SW480 (cell line): ENCODE data around the gene IGFBP4.

Experiments used
- DNase-seq: peaks from one replicate; pipeline ENCODE4 v3.0.0-alpha.2; 2016; ENCODE audit warnings: low spot score

Gene IGFBP4

DNA sequence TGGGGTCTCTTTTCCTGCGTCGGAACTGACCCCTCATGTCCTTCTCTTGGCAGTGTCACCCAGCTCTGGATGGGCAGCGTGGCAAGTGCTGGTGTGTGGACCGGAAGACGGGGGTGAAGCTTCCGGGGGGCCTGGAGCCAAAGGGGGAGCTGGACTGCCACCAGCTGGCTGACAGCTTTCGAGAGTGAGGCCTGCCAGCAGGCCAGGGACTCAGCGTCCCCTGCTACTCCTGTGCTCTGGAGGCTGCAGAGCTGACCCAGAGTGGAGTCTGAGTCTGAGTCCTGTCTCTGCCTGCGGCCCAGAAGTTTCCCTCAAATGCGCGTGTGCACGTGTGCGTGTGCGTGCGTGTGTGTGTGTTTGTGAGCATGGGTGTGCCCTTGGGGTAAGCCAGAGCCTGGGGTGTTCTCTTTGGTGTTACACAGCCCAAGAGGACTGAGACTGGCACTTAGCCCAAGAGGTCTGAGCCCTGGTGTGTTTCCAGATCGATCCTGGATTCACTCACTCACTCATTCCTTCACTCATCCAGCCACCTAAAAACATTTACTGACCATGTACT is 13.2 kb downstream of the IGFBP4 start:
- DNase-seq: no peak

DNA sequence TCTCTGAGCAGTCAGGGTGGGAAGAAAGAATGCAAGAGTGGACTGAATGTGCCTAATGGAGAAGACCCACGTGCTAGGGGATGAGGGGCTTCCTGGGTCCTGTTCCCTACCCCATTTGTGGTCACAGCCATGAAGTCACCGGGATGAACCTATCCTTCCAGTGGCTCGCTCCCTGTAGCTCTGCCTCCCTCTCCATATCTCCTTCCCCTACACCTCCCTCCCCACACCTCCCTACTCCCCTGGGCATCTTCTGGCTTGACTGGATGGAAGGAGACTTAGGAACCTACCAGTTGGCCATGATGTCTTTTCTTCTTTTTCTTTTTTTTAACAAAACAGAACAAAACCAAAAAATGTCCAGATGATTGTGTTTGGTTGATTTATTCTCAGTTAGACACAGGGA is 14.1 kb downstream of the IGFBP4 start:
- no peak for DNase-seq

DNA sequence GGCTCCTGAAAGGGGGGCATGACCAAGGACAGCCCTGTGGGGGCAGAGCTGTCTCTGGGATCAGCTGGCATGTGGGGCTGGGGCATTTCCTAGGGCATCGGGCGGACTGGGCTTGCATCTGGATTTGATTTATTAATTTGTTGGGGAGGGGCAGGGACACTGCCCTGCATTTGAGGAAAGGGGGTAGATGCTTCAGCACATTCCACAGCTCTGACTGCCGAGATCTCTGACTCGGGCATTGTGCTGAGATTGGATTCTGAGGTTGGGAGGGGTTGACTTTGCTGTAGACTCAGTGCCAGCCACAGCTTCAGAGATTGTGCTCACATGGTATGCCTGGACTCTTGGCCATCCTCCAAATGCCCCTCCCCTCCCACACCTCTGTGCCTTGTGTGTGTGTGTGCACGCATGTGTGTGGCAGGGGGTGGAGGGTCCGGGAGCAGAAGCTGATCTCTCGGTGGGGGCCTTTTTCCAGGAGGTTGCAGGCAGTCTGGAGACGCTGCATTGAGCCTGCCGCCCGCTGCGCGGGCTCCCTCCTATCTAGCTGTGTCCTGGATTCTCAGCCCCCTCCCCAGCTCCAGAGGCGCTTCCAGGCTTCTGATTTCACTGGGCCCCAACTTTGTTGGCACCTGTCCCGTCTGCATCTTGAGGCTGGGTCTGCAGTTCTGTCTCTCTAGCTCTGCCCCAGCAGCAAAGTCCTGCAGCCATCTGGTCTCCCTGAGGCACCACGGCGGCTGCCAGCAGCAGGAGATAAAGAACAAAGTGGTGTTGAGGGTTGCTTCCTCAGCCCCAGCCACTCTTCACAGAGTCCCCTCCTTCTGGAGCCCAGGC is 14.9 kb downstream of the IGFBP4 start:
- DNase-seq: no peak

DNA sequence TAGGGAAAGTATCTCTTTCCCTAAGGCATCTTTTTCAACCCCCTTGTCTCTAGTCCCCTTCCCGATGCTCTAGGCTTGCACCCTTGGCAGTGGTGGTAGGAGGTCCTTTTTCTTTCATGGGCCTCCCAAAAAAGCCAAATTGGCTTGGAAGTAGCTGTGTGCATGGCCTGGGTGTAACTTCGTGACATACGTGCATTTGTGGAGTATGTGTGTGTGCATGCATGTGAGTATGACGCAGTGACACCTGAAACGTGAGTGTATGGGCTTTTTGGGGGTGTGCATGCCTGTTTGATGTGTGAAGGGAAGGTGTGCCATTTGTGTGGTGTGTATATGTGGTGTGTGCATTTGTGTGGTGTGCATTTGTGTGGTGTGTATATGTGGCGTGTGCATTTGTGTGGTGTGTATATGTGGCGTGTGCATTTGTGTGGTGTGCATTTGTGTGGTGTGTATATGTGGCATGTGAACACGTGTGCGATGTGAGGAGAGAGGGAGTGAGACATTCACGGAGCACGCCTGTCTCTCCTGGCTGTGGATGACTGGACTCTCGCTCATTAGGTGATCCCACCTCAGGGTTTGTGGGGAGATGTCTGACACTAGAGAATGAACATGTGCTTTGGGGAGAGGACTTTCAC is 15.7 kb downstream of the IGFBP4 start:
- DNase-seq: no peak

DNA sequence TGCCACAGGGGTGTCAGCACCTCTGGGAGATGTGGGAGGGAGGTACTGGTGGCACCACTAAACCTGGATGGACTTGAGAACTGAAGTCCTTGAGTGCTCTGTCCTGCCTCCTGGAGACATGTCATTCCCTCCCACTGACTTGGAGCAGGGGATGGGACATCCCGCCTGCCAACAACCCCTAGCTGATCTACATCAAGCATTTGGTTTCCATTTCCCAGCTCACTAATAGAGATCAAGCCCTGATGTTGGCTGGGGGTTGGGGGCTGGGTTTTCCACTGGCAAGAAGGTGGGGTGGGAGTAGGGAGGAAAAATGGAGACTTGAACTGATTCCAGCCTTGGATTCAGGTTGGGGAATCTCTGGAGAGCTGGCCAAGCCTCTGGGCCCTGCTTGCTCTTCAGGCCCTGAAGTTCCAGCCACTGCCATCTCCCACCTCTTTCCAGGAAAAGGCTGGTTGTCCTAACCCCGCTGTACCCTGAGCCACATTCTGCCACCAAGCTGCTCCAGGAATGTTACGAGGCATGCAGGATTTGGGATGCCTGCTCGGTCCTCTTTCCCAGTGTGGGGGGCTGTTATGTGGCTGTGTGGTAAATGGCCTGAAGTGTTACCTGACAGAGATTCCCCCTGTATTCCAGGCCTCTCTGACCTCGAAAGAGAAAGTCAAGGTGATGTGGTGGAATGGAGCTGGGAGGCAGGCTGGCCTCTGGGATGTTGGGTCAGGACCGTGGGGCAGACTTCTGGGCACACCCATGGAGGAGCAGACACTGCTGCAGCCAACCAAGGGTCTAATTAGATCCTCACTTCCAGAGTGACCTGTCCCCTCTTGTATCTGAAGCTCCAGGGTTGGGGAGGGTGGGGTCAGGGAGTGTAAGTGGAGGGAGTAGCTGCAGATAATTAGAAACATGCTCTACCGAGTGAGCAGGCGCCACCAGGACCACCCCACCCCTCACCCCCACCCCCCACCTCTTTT is 16.7 kb downstream of the IGFBP4 start:
- DNase-seq: no peak

DNA sequence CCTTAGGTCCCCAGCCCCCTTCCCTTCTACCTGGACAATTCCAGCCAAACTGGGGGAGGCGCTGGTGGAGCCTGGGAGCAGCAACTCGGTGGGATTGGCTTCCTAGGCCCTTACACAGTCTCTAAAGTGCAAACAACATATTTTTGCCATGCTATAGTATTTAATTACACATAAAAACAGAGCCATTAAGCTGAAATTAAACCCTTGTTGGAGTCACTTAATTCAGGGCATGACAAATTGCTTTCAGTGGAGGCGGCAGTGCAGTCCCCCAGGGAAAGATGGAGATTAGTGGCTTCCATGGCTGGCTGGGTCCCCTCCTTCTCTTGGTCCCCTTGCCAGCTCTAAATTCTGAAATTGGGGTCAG is 17.3 kb downstream of the IGFBP4 start:
- no peak for DNase-seq

DNA sequence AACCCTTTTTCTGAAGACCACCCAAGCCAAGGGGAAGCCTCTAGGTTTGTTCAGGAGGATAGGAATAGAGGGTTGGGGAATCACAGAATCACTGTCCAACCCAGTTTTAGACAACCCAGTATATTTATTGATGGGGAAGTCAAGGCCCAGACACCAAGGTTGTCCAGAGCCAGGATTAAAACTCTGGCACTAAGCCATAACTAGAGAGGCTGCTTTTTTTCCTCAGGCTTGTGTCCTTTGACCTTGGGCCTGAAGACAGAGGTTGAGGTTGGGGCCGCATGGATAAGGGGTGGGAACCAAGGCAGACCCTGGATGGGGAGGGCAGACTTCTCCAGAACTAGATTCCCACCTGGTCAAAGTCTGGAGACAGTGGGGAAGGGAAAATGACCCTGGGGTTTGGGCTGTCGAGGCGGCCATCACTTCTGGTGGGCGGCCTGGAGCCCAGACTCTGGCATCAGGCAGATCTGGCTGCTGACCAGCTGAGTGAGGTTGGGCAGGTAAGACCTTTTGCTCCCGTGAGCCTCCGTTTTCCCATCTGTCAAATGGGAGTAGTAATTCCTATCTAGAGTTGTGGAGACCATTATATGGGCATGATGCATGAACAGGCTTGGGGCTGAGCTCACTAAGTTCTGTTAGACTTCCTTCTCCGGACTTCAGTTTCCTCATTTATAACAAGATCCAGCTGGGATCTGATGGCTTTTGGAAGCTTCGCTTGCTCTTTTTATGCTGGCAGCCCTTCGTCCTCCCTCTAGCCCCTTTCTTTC is 17.9 kb downstream of the IGFBP4 start:
- no peak for DNase-seq

DNA sequence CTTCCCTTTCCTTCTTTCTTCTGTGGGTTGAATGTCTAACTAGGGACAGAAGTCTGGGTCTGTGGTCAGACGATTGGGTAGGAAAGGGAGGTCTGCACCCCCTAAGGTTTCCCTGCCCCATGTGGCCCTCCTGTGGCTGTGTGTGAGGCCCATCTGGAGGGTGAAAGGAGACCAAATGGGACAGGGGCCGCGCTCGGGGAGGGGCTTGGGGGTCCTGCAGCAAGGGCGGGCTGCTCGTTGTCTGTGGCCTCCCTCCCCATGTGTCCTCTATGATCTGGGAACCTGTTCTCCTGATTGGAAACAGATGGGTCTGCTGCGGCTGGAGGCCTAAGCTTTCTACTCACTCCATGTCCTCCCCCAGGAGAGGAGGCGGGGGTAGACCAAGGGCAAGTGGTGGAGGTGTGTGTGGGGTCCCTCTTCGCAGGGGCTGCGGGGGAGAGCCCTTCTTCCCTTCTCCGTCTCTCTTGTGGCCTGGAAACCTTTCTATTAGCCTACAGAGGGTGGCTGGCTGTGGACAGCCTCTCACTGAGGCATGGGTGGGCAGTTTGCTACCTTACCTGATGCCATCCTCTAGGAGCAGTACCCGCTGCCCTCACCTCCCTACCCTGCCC is 18.6 kb downstream of the IGFBP4 start:
- DNase-seq: no peak

DNA sequence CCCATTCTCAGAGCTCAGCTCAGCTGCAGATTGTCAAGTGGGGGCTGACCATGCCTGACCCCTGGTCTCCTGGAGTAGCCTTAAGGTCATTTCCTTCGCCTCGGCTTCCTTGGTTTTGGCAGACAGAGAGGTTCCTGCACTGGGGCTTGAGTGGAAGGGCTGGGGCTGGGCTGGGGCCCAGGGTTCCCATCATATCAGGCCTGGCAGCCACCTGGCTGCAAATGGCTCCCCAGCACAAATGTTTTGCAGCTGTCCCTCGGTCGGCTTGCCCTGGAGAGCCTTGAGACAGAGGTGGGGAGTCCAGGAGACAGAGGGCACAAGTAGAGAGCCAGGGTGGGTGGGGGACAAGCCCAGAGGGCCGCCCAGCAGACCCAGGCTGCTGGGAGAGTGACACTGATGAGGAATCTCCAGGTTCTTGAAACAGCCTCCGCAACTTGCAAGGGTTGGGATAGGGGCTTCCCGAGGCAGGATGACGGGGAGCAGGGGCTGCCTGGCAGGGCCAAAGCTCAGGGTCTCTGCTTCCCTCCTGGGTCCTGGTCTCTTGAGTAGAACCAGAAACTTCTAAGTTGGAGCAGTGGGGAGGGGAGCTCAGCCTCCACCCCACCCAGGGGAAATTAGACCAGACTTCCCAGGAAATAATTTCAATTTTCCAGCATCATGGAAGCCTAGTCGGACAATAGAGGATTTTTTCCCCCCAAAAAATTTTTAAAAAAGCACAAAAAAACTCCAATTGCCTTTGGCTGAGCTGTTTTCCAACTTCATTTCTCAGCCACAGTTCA is 19.3 kb downstream of the IGFBP4 start:
- no peak for DNase-seq

DNA sequence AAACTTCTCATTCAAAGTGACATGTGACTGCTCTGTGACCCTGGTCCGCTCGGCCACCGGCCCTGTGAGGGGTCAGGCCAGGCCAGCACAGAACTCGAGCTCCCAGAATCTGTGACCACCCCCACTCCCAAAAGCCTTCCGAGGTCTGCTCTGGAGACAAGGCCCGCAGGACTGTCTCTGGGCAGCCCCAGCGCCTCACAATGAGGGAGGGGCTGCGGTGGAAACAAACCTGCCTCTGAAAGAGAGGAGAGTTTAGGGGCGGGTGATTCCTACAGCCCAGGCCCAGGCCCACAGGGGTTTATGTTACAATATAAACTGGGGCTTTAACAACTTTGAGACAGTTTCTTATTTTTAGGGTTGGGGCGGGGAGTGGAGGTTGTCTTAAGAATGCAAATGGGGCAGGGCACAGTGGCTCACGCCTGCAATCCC is 19.9 kb downstream of the IGFBP4 start:
- DNase-seq: no peak

DNA sequence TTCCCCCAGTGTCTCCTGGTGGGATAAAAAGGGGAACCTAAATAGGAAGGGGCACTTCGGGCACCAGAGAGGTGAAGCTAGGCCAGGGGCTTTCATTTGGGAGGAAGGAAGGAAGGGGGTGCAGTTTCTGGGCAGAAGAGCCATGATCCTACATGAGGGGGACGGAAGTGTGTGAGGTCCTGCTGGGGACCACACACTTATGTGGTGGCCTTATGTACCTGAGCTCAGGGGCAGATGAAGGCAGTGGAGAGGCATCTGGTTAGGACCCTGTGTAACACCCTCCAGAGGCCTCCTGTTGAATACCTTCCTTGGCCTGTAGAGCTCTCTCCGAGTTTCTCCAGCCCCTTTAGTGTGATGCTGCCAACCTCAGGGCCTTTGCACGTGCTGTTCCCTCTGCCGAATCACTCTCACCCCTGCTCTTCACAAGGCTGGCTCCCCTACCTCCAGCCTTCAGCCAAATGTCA is 21.2 kb downstream of the IGFBP4 start:
- no peak for DNase-seq

DNA sequence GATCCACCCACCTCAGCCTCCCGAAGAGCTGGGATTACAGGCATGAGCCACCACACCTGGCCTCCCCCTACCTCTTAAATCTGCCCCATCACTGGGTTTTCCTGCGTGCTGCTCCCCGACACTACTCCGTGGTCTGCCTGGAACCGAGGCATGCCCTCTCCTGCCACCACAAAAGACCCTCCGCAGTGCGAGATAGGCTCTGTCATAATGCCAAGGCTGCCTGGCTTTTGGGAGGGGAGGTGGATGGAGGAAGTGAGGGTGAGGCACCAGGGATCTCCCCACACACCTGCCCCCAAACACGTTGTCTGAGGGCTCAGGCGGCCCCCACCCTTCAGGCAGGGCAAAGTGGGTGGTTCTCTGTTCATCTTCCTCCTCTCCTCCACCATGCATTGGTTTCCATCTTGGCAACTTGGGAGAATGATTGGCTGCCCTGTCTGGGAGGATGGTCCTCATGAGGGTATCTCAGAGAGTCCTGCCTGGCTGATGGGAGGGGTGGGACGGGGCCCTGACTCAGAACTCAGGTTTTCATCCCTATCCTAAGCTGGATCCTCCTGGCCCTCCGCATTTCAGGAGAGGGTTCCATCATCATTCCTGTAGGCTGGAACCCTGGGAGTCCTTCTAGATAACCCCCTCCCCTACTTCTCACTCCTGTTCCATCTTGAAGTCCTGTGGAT is 23.2 kb downstream of the IGFBP4 start:
- no peak for DNase-seq

DNA sequence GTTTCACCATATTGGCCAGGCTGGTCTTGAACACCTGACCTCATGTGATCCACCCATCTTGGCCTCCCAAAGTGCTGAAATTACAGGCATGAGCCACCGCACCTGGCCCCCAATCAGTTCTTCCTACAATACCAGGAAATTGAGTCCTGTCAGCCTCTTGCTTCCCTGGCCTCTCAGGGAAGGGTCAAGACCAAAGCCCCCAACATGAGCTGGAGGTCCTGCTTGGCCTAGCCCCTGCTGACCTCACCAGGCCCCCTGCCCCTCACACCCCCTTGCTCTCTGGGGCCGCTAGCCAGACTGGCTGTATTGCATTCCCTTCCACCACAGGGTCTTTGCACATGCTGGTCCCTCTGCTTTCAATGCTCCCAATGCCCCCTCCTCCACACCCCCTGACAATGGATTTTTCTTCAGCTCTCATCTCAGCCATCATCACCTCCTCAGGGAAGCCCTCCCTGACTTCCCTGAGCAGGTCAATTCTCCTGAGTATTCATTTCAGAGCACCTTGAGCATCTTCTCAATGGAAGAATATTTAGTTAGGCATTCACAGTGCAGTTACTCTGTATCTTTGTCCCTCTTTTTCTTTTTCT is 24.1 kb downstream of the IGFBP4 start:
- no peak for DNase-seq

DNA sequence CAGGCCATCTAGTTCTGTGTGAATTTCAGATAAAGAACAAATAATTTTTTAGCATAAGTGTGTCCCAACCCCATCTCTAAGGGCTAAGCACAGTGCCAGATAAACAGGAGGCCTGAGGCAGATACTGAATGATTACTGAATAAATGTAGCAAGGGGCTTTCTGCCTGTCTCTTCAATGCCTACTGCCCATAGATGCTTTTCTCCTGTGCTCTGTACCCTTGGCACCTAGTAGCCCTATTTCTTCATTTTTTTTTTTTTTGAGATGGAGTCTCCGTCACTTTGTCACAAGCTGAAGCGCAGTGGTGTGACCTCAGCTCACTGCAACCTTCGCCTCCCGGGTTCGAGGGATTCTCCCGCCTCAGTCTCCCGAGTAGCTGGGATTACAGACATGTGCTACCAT is 25.3 kb downstream of the IGFBP4 start:
- DNase-seq: no peak

DNA sequence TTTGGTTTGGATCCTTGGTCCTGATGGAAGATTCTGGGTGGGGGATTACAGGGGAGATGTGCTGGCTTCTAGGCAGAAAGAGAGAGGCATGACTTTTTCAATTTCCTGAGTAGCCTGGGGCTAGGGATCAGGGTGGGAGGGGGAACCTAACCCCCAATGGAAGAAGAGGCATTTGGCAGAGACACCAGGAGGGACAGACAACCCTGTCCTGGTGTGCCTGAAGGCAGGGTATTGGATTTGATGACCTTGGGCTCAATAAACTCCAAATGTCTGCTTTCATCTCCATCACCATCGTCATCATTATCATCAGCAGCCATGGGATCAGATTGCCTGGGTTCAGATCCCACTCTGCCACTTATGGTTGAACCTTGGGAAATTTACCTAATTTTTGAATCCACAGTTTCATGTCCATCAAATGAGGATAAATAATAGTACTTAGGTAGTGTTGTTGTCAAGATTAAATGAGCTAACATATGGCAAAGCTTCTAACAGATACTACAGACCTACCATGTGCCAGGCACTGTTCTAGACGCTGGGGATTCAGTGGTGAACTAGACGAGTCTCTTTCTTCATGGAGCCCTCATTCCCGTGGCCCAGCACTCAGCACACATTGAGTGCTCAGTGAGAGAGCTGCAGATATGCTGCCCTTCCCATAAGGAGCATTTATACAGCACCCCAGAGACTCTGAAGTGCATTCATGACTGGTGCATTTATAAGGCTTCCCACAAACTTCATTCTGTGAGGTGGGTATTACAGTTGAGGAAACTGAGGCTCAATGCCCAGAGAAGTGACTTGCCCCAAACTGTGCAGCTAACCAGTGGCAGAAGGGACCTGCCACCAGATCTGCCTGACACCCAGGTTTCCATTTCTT is 26.8 kb downstream of the IGFBP4 start:
- DNase-seq: no peak

DNA sequence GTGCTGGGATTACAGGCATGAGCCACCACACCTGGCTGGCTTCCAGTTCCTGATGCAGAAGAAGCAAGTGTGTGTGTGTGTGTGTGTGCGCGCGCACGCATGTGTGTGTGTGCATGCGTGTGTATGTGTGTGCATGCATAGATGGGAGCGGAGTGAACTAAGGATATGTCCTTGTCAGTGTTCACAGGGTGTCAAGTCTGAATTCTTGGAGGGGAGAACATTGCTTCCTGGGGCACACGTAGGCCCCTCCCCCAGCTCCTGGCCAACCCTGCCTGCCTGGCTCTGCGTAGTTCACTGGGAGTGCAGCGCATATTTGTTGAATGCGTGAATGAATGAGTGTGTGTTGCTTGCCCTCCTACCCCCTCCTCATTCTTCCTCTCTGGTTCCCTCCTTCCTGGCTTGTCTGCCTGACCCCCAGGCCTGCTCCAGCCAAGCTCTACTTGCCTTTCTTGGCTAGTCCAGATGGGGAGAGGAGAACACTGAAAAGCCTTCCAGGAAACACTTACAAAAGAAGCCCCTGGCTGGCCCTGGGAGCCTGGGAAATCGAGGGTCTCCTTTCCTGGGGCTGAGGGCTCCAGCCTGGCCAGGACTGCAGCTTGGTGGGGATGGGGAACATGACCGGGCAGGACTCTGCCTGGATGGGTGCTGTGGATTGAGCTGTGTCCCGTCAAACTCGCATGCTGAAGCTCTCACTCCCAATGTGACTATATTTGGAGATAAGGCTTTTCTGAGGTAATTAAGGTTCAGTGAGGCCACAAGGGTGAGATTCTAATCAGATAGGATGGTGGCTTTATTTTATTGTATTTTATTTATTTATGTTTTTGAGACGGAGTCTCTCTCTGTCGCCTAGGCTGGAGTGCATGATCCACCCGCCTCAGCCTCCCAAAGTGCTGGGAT is 27.9 kb downstream of the IGFBP4 start:
- peak; percentile 50 for DNase-seq
